ENCODE data around the gene SLC38A8.

The SLC38A8 gene

DNA sequence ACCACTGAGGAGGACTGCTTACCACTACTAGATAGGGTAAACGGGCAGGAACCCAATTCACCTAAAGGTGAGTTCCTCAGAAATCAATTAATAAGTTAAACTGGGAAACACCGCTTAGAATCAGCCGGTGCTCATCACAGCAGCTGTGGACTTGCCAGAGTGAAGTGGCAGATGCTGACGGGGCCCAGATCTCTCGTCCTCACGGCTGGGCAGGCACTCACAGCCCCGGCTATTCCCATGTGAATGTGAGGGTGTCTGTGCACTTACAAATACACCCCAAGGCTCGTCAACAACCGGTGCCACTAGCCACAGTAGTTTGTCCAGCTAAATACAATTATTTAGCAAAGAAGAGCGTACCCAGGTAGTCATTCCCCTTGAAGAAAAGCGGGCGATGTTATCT, 44.4 kb upstream of the SLC38A8 start:
- Histone ChIP-seq H3K4me3 (replicated peaks; ENCODE audit: low read depth, low read length) (no peak overlapping the region), H3K27me3 (replicated peaks; ENCODE audit: control insufficient read depth, insufficient read depth, low read length) (no peaks in the 10 kb centered on the region), H3K36me3 (ENCODE audit: control insufficient read depth, insufficient read depth, low read length) (peaks cover 22% of the 10 kb centered on the region)
- no peak for DNase-seq (ENCODE audit: extremely low read depth, insufficient read length)
- TF ChIP-seq, protein P1, sequence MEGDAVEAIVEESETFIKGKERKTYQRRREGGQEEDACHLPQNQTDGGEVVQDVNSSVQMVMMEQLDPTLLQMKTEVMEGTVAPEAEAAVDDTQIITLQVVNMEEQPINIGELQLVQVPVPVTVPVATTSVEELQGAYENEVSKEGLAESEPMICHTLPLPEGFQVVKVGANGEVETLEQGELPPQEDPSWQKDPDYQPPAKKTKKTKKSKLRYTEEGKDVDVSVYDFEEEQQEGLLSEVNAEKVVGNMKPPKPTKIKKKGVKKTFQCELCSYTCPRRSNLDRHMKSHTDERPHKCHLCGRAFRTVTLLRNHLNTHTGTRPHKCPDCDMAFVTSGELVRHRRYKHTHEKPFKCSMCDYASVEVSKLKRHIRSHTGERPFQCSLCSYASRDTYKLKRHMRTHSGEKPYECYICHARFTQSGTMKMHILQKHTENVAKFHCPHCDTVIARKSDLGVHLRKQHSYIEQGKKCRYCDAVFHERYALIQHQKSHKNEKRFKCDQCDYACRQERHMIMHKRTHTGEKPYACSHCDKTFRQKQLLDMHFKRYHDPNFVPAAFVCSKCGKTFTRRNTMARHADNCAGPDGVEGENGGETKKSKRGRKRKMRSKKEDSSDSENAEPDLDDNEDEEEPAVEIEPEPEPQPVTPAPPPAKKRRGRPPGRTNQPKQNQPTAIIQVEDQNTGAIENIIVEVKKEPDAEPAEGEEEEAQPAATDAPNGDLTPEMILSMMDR (IDR thresholded peaks at IDR 0.05; ENCODE audit: insufficient read depth, low read length, poor library complexity, severe bottlenecking) = no peak

DNA sequence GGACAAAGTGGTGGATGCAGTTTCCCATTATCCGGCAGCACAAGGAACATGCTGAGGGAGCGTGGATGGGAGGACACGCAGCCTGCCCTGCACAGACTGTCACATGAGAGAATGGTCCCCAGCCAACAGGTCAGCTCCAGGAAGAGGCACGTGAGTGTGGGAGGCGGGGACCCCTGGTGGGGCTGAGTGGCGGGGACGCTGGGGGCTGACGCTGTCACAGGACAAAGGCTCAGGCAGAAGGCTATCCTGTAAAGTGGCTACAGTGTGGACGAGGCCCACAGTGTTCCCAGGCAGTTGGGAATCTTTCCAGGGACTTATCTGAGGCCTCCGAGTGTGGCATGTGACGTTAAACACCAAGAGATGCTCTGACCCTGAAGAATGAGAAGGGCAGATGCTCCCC, 43.7 kb upstream of the SLC38A8 start:
- TF ChIP-seq, protein P1 (IDR thresholded peaks at IDR 0.05; ENCODE audit: insufficient read depth, low read length, poor library complexity, severe bottlenecking) = no peak
- H3K27me3 ChIP-seq (replicated peaks; ENCODE audit: control insufficient read depth, insufficient read depth, low read length) = no peaks in the 10 kb centered on the region
- no peak overlapping the region for H3K4me3 ChIP-seq (replicated peaks; ENCODE audit: low read depth, low read length)
- peaks cover 26% of the 10 kb centered on the region for H3K36me3 ChIP-seq (ENCODE audit: control insufficient read depth, insufficient read depth, low read length)
- DNase-seq (ENCODE audit: extremely low read depth, insufficient read length) = no peak

DNA sequence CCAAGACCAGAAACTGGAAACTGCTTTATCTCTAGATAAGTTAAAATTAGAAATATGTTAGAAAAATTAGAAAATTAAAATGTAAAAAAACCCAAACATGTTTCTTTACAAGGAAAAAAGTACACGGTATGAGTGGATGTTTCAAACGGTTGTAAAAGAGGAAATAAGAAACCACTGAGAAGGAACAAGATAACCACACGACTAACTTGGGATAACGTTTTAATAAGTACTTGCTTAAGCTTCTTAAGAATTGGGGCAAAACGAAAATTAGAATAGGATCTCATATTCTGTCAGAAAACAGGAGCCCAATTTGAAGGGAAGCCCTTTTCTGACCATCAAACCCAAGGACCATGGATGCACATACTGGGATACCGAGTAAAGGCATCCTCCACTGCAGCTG, 43.2 kb upstream of the SLC38A8 start:
- no peak overlapping the region for H3K4me3 ChIP-seq (replicated peaks; ENCODE audit: low read depth, low read length)
- TF ChIP-seq, protein P1 (IDR thresholded peaks at IDR 0.05; ENCODE audit: insufficient read depth, low read length, poor library complexity, severe bottlenecking) = no peak
- H3K27me3 ChIP-seq (replicated peaks; ENCODE audit: control insufficient read depth, insufficient read depth, low read length) = no peaks in the 10 kb centered on the region
- H3K36me3 ChIP-seq (ENCODE audit: control insufficient read depth, insufficient read depth, low read length) = peaks cover 25% of the 10 kb centered on the region
- DNase-seq (ENCODE audit: extremely low read depth, insufficient read length) = no peak

DNA sequence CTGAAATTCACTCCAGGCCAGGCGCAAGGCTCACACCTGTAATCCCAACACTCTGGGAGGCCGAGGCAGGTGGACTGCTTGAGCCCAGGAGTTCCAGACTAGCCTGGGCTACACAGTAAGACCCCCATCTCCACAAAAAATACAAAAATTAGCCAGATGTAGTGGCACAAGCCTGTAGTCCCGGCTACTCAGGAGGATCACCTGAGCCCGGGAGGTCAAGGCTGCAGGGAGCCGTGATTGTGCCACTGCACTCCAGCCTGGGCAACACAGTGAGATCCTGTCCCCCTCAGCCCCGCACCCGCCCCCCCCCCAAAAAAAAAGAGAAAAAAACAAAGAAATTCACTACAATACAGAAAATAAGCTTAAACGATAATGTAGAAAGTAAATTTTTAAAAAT, 42.7 kb upstream of the SLC38A8 start:
- TF ChIP-seq, protein P1 (IDR thresholded peaks at IDR 0.05; ENCODE audit: insufficient read depth, low read length, poor library complexity, severe bottlenecking) = no peak
- Histone ChIP-seq H3K36me3 (ENCODE audit: control insufficient read depth, insufficient read depth, low read length) (peaks cover 27% of the 10 kb centered on the region), H3K4me3 (replicated peaks; ENCODE audit: low read depth, low read length) (no peak overlapping the region), H3K27me3 (replicated peaks; ENCODE audit: control insufficient read depth, insufficient read depth, low read length) (no peaks in the 10 kb centered on the region)
- DNase-seq (ENCODE audit: extremely low read depth, insufficient read length) = no peak

DNA sequence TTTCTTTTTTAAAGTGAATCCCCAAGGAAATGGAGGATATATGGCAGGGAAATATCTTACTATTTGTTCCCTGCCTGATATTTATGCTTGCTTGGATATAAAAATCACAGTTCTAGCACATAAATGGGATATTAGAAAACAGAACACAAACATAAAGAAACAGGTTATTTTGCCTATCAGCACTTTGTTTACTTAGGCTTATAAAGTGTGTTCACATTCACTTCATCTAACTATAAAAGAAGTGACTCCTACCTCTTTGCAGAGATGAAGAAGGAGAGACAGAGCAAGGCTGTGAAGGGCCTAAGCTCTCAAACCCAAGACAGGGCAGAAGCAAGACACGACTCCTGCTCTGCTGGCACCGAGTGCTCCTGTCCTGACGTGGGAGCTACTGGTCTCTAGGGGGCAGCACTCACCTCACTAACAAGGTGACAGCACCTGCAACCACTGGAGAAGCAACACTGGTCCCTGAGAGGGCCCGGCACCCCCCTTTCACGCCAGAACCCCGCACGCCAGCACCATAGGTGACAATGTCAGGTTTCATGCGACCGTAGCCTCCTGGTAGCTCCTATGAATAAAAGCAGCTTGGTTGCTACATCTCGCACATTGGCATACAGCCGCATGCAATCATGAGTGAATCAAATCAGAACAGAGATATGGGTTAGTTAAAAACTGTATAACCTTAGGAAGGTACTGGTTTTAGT, 42.1 kb upstream of the SLC38A8 start:
- peak; percentile 69 for DNase-seq (ENCODE audit: extremely low read depth, insufficient read length)
- no peak overlapping the region for H3K4me3 ChIP-seq (replicated peaks; ENCODE audit: low read depth, low read length)
- peaks cover 27% of the 10 kb centered on the region for H3K36me3 ChIP-seq (ENCODE audit: control insufficient read depth, insufficient read depth, low read length)
- no peaks in the 10 kb centered on the region for H3K27me3 ChIP-seq (replicated peaks; ENCODE audit: control insufficient read depth, insufficient read depth, low read length)
- TF ChIP-seq, protein P1 (IDR thresholded peaks at IDR 0.05; ENCODE audit: insufficient read depth, low read length, poor library complexity, severe bottlenecking) = peak; percentile 73

Measured in GM06990 (cell line).